ENCODE data around the gene RETREG1.
A peak's percentile ranks its signal among the peaks of the same experiment; 100 is the strongest.
"Not testable (repeated sequence)": the region's sequence is repeated elsewhere in the genome, so short reads cannot be mapped to it uniquely, and the experiment has no call there.

RETREG1 gene

DNA sequence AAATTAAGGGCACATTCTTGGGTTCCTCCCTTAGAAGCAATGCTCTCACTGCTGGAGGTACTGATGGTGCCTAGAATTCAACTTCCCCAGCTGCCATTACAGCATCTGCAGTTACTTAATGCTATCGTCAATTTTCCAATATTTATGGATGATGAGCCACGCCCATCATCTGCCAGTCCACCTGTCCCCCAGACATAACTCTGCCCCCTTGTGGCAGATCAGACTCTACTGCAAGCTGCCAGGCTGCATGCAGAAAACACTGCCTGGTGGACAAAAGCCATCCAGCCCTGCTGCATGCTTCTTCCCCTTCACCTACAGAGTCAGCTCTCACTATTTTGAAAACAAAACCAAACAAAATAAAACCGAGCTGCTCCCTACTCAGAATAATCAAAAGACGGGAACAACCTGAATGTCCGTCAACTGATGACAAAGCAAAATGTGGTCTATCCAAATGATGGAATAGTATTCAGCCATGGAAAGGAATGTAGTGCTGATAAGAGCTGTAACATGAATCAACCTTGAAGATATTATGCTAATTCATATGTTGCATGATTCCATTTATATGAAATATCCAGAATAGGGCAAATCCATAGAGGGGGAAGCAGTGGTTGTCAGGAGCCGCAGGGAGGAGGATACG is 66.4 kb downstream of the RETREG1 start:
- peak; percentile 78 to 86 for DNase-seq

GRCh38 chr5:16549491-16550206 is 67.1 kb downstream of the RETREG1 start:
- DNase-seq, result no peak

DNA sequence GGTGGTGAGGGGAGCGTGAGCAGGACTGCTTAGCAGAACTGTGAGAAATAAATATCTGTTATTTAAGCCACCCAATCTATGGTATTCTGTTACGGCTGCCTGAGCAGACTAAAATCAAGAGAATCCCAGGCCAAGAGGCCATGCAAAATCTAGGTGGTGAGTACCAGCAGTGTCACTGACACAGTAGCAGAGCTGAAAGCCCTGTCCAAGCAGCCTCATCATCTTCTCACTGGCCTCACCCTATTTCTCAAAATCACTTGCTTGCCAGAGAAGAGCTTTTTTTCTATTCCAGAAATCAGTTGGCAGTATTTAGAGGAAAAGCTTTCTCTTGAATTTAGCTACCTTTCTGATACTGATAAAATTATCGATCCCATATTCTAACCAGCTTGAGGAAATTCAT is 68.0 kb downstream of the RETREG1 start:
- no peak for DNase-seq

GRCh38 chr5:16548115-16548514 is 68.7 kb downstream of the RETREG1 start:
- no peak for DNase-seq

- DNase-seq, result no peak
Measured at GRCh38 chr5:16547200-16547842, 69.5 kb downstream of the RETREG1 start.

- DNase-seq, result no peak
Measured at GRCh38 chr5:16546732-16547131, 70.1 kb downstream of the RETREG1 start.

DNA sequence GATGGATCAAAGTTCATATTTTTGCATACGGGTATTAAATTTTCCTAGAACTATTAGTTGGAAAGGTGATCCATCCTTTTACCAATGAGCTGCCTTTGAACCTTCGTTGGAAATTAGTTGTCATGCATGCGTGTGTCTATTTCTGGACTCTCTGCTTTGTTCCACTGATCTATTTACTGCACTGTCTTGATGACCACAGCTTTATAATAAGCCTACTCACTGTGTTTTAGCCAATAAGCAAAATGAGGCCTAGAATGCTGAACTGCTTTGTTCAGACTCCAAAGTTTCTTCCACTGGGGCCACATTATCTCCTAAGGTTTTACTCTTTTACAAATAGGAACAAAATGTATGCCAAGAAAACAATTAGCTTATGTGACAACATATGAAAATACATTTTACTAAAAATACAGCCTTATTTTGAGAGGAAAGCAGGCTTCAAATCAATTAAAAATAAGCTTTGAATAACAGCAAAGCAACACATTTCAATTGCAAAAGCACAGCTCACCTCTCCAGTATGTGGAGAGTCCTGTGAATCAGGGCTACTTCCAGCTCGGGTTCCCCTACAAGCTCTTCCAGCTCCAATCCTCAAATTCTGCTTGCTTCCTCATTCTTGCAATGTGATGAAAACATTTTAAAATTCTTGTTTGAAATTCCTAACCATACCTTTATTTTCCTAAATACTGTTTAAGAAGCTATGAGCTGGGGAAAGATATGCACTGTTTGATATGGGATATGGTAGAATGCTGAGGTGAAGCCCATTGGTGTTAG is 72.0 kb downstream of the RETREG1 start:
- no peak for DNase-seq

DNA sequence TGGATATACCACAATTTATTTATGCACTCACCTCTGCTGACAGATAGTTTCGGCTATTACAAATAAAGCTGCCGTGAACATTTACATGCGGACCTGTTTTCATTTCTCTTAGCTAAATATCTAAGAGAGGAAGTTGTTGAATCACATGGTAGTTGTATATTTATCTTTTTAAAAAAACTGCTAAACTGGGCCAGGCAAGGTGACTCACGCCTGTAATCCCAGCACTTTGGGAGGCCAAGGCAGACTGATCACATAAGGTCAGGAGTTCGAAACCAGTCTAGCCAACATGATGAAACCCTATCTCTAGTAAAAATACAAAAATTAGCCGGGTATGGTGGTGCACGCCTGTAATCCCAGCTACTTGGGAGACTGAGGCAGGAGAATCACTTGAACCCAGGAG is 73.6 kb downstream of the RETREG1 start:
- DNase-seq, result not testable (repeated sequence)

DNA sequence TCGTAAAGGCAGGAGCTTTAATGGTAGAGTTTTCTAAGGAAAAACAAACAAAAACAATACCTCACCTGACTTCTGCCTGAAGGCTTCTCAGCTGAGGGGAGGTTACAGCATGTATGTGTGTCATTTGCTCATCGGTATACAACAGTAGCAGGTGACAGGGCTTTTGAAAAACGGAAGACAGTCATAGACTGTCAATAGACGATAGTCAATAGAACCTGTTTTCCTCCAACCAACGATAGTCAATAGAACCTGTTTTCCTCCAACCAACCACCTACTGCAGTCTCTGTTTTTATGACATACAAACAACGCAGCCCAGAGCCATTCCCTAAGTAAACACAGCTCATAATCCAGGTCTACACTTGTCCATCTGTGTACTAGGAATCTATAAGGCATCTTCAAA is 74.6 kb downstream of the RETREG1 start:
- peak; percentile 44 to 45 for DNase-seq

DNA sequence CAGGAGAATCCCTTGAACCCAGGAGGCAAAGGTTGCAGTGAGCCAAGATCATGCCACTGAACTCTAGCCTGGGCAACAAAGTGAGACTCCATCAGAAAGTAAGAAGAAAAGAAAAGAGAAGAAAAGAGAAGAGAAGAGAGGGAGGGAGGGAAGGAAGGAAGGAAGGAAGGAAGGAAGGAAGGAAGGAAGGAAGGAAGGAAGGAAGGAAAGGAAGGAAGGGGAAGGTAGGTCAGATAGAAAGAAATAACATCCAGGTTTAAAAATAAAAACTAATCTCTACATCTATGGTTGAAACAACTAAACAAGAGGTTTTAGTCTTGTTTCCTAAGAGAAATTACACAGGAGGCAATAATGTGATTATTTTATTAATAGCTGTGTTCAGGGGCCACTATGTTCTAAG is 75.2 kb downstream of the RETREG1 start:
- not testable (repeated sequence) for DNase-seq

GRCh38 chr5:16540421-16540820 is 76.4 kb downstream of the RETREG1 start:
- DNase-seq, result no peak

GRCh38 chr5:16539169-16539666 is 77.6 kb downstream of the RETREG1 start:
- DNase-seq, result no peak

- no peak for DNase-seq
Measured at GRCh38 chr5:16538006-16538405, 78.8 kb downstream of the RETREG1 start.

GRCh38 chr5:16536818-16537217 is 80.0 kb downstream of the RETREG1 start:
- DNase-seq, result no peak

GRCh38 chr5:16536246-16536645 is 80.6 kb downstream of the RETREG1 start:
- no peak for DNase-seq

- no peak for DNase-seq
Measured at GRCh38 chr5:16534280-16534679, 82.5 kb downstream of the RETREG1 start.

DNA sequence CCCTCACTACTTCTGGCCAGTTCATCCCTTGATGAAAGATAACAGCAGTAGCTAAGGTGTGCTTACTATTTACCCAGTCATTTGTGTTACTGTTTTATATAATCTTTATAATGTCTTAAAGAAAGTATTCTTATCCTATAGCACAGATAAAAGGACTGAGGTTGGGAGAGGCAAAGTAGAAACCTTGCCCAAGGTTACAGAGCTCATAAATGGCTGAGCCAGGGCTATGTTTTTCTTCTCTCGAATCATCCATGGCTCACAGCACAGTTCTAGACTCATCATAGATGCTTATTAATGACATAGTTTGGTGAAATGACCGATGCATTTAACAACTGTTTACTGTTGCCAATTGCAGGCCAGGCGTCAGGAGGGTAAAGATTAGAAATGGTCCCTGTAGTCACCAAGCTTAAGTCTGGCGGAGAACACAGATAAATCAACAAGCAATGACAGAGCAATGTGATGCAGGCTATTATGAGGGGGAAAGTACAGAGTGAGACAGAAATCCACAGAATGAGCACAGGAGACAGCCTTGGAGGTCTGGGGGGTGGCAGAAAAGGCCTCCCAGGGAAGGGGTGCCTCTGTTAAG is 85.6 kb downstream of the RETREG1 start:
- DNase-seq, result no peak

GRCh38 chr5:16529306-16529705 is 87.5 kb downstream of the RETREG1 start:
- DNase-seq, result no peak

- DNase-seq, result no peak
Measured at GRCh38 chr5:16528382-16529110, 88.3 kb downstream of the RETREG1 start.

DNA sequence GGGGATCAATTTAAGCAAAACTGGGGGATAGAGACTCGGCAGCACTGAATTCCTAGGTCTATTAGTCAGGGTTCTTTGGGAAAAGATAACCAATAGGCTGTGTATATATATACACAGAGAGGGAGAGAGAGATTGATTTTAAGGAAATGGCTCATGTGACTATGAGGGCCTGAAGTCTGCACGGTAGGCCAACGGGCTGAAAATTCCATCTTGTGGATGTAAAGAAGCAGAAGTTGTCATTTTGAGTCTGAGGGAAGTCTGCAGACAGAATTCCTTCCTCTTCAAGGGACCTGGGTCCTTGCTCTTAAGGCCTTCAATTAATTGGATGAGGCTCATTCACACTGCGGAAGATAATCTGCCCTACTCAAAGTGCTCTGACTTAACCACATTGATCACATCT is 91.1 kb downstream of the RETREG1 start:
- DNase-seq, result no peak

GRCh38 chr5:16524286-16524685 is 92.5 kb downstream of the RETREG1 start:
- DNase-seq, result no peak
